WTC11 (cell line): ENCODE results near the gene NQO1. TPM values are rescaled to one million over a fixed set of nuclear protein-coding genes. Genes with fewer than 3 reads are reported as not detected.
A peak's percentile ranks its signal among the peaks of the same experiment; 100 is the strongest.

Experiments
- ATAC-seq: fragments of 200-7000 bp; cut with Tn5 transposase; 2 replicates; pipeline ENCODE4 v1.10.0; 2021; ENCODE audit warnings: mild to moderate bottlenecking, moderate library complexity
- CTCF ChIA-PET: fragments of 300-600 bp; sonication (Branson Sonifier 250); formaldehyde crosslinking; loops from one replicate; lab custom pipeline; 2021; ENCODE audit warnings: antibody characterized with exemption; lab: Charles Lee
- POLR2A ChIA-PET: fragments of 350-600 bp; sonication (Branson Sonifier 250); formaldehyde crosslinking; loops from one replicate; lab custom pipeline; 2021; ENCODE audit warnings: antibody characterized with exemption; lab: Charles Lee
- DNase-seq: peaks from one replicate; pipeline ENCODE4 v3.0.0; 2021; ENCODE audit warnings: low spot score
- H3K27ac Mint-ChIP-seq: 2 replicates; pipeline ENCODE4 v1.8.0; 2021; ENCODE audit warnings: mixed read lengths
- H3K27me3 Mint-ChIP-seq: 2 replicates; pipeline ENCODE4 v1.8.0; 2021; ENCODE audit warnings: low read depth, mild to moderate bottlenecking, moderate library complexity, mixed read lengths
- H3K36me3 Mint-ChIP-seq: 2 replicates; pipeline ENCODE4 v1.8.0; 2021; ENCODE audit warnings: mixed read lengths
- H3K4me1 Mint-ChIP-seq: 2 replicates; pipeline ENCODE4 v1.8.0; 2022; ENCODE audit warnings: mixed read lengths
- H3K4me3 Mint-ChIP-seq: 2 replicates; pipeline ENCODE4 v1.8.0; 2021; ENCODE audit warnings: mild to moderate bottlenecking, moderate library complexity, mixed read lengths
- H3K9me3 Mint-ChIP-seq: 2 replicates; pipeline ENCODE4 v1.8.0; 2021; ENCODE audit warnings: mixed read lengths
- EMX1 ChIP-seq: fragments of 250-450 bp; sonication (Bioruptor Pico); IDR thresholded peaks from 2 replicates; pipeline ENCODE4 v1.8.0; 2021; ENCODE audit warnings: mild to moderate bottlenecking
- ERG ChIP-seq: fragments of 250-450 bp; sonication (Bioruptor Pico); IDR thresholded peaks from 2 replicates; pipeline ENCODE4 v1.8.0; 2021; ENCODE audit warnings: mild to moderate bottlenecking
- FOXJ3 ChIP-seq: sonication (generic); formaldehyde crosslinking; IDR thresholded peaks from 2 replicates; pipeline ENCODE4 v1.9.0; 2021; ENCODE audit warnings: missing genetic modification reagents, mild to moderate bottlenecking, borderline replicate concordance
- GRHL2 ChIP-seq: fragments of 250-450 bp; sonication (Bioruptor Pico); IDR thresholded peaks from 2 replicates; pipeline ENCODE4 v1.8.0; 2022; ENCODE audit warnings: mild to moderate bottlenecking, moderate library complexity; ENCODE audit not compliant: insufficient replicate concordance, severe bottlenecking
- JAZF1 ChIP-seq: fragments of 250-450 bp; sonication (Bioruptor Pico); IDR thresholded peaks from 2 replicates; pipeline ENCODE4 v1.9.0; 2021; ENCODE audit warnings: moderate library complexity, mild to moderate bottlenecking, inconsistent platforms
- JUN ChIP-seq: sonication (generic); formaldehyde crosslinking; IDR thresholded peaks from 2 replicates; pipeline ENCODE4 v1.8.0; 2023; ENCODE audit warnings: mild to moderate bottlenecking, missing genetic modification reagents
- MLX ChIP-seq: sonication (generic); formaldehyde crosslinking; IDR thresholded peaks from 2 replicates; pipeline ENCODE4 v1.8.1; 2023; ENCODE audit warnings: mild to moderate bottlenecking, missing genetic modification reagents, moderate library complexity
- NFYB ChIP-seq: sonication (generic); formaldehyde crosslinking; conservative IDR thresholded peaks from 2 replicates; pipeline ENCODE4 v1.8.0; 2022; ENCODE audit warnings: low read depth, missing genetic modification reagents
- OVOL2 ChIP-seq: fragments of 250-450 bp; sonication (Bioruptor Pico); IDR thresholded peaks from 2 replicates; pipeline ENCODE4 v1.9.0; 2021; ENCODE audit warnings: mild to moderate bottlenecking, borderline replicate concordance
- PRDM15 ChIP-seq: sonication (generic); formaldehyde crosslinking; IDR thresholded peaks from 2 replicates; pipeline ENCODE4 v1.8.0; 2022; ENCODE audit warnings: missing genetic modification reagents
- RORB ChIP-seq: fragments of 250-450 bp; sonication (Bioruptor Pico); IDR thresholded peaks from 2 replicates; pipeline ENCODE4 v1.9.0; 2021; ENCODE audit warnings: mild to moderate bottlenecking
- SMAD4 ChIP-seq: sonication (generic); formaldehyde crosslinking; IDR thresholded peaks from 2 replicates; pipeline ENCODE4 v1.8.0; 2022; ENCODE audit warnings: mild to moderate bottlenecking, missing genetic modification reagents
- SOX15 ChIP-seq: fragments of 250-450 bp; sonication (Bioruptor Pico); IDR thresholded peaks from 2 replicates; pipeline ENCODE4 v1.9.0; 2021; ENCODE audit warnings: mild to moderate bottlenecking
- USF2 ChIP-seq: sonication (generic); formaldehyde crosslinking; IDR thresholded peaks from 2 replicates; pipeline ENCODE4 v1.8.1; 2023; ENCODE audit warnings: mild to moderate bottlenecking, missing genetic modification reagents, moderate library complexity
- ZMAT4 ChIP-seq: fragments of 250-450 bp; sonication (Bioruptor Pico); IDR thresholded peaks from 2 replicates; pipeline ENCODE4 v1.9.0; 2021; ENCODE audit warnings: mild to moderate bottlenecking
- ZNF121 ChIP-seq: sonication (generic); formaldehyde crosslinking; IDR thresholded peaks from 2 replicates; pipeline ENCODE4 v1.8.0; 2023; ENCODE audit warnings: missing genetic modification reagents
- total RNA-seq: library from RNA; stranded (reverse); gene quantifications from 3 replicates; pipeline ENCODE4 v1.2.3, GENCODE V29; 2021
- TF ChIP-seq, protein P1 (sequence below): sonication (generic); formaldehyde crosslinking; IDR thresholded peaks from 2 replicates; pipeline ENCODE4 v1.8.1; 2022; ENCODE audit warnings: low read depth, mild to moderate bottlenecking, moderate library complexity, missing genetic modification reagents, borderline replicate concordance
- TF ChIP-seq, protein P2 (sequence below): sonication (generic); formaldehyde crosslinking; IDR thresholded peaks from 2 replicates; pipeline ENCODE4 v1.8.1; 2023; ENCODE audit warnings: mild to moderate bottlenecking, missing genetic modification reagents, borderline replicate concordance
- TF ChIP-seq, protein P3 (sequence below): sonication (generic); formaldehyde crosslinking; conservative IDR thresholded peaks from 2 replicates; pipeline ENCODE4 v1.8.1; 2022; ENCODE audit warnings: mild to moderate bottlenecking, missing genetic modification reagents

The NQO1 gene
- total RNA-seq, 1 experiment from 2014 or later = 38.9 TPM

DNA sequence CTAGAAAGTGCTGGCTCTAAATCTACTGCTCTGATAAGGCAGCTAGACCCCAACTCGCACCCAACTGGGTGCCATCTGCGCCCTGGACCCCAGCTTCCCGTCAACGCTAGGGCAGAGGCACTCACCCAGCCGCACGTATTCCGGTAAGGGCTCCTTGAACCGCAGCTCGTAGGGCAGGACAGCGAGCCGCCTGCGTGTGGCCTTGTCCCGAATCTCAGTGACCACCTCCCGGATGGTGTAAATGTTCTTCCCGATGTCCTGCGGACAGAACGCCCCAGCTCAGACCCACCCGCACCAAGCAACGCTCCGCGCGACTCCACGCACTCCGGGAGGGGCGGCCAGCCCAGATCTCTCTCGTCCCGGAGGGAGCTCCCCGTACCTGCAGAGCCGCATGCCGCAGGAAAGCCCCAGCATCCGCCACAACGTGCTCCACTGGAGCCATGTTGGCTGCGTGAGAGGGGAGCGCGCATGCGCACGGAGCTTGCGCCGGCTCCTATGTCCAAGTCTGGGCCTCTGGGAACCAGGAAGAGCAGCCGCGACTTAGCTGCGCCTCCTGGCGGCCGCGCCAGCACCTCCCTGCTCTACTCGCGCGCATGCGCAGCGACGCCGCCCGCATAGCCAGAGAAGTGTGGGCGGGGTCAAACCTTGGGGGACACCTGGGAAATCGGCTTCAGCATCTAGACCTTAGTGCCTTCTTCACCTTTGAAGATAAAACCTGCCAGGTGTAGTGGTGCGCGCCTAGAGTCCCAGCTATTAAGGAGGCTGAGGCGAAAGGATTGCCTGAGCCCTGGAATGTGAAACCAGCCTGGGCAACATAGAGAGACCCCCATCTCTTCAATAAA is 28.3 kb upstream of the NQO1 start, which contains the start of gene NOB1 (continued):
- TF ChIP-seq GRHL2 (CRISPR knock-in tag) (no peak), ZMAT4 (no peak), OVOL2 (CRISPR knock-in tag) (no peak), ZNF121 (CRISPR knock-in tag) (peak; percentile 90), MLX (0 out of 2 replicates have a peak, but pooled peaks have one; percentile 61), USF2 (peak; percentile 51), FOXJ3 (no peak), ERG (CRISPR knock-in tag) (no peak)
- TF ChIP-seq, protein P1, sequence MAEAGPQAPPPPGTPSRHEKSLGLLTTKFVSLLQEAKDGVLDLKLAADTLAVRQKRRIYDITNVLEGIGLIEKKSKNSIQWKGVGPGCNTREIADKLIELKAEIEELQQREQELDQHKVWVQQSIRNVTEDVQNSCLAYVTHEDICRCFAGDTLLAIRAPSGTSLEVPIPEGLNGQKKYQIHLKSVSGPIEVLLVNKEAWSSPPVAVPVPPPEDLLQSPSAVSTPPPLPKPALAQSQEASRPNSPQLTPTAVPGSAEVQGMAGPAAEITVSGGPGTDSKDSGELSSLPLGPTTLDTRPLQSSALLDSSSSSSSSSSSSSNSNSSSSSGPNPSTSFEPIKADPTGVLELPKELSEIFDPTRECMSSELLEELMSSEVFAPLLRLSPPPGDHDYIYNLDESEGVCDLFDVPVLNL = no peak

DNA sequence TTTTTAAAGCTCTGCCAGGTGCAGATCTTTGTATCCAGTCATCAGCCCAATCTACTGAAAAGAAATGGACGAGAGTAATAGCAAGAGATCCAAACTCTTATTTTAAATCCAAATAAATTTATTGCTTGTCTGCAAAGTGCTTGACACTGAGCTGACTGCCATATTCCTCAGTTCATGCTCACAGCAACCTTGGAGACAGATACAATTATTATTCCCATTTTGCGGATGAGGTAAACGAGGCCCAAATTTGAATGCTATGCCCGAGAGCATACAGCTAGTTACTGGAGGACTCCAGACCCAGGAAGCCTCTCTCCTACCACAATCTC is 27.7 kb upstream of the NQO1 start:
- POLR2A ChIA-PET = interaction anchor here (0.5 to 1.4 kb wide), 5 partner anchors 9 to 522 kb away, joined by 3 to 7 read pairs (median 5); no protein-coding TSS in a partner anchor
- peak overlapping the region; percentile 84; the same call in 1 of the 2 replicates for H3K27ac Mint-ChIP-seq
- H3K4me3 Mint-ChIP-seq = peak overlapping the region; percentile 100
- H3K36me3 Mint-ChIP-seq = peaks cover 35% of the 10 kb centered on the region
- ATAC-seq = no peak
- H3K9me3 Mint-ChIP-seq = no peaks in the 10 kb centered on the region
- H3K4me1 Mint-ChIP-seq = peaks cover 11% of the 10 kb centered on the region
- H3K27me3 Mint-ChIP-seq = peaks cover 29% of the 10 kb centered on the region
- TF ChIP-seq GRHL2 (CRISPR knock-in tag) = no peak
- TF ChIP-seq SMAD4 = no peak
- no peak for DNase-seq
- CTCF ChIA-PET = interaction anchor here (0.5 to 2.7 kb wide), 35 partner anchors 9 to 359 kb away, joined by 3 to 36 read pairs (median 5); partner anchors contain the start of gene NQO1

DNA sequence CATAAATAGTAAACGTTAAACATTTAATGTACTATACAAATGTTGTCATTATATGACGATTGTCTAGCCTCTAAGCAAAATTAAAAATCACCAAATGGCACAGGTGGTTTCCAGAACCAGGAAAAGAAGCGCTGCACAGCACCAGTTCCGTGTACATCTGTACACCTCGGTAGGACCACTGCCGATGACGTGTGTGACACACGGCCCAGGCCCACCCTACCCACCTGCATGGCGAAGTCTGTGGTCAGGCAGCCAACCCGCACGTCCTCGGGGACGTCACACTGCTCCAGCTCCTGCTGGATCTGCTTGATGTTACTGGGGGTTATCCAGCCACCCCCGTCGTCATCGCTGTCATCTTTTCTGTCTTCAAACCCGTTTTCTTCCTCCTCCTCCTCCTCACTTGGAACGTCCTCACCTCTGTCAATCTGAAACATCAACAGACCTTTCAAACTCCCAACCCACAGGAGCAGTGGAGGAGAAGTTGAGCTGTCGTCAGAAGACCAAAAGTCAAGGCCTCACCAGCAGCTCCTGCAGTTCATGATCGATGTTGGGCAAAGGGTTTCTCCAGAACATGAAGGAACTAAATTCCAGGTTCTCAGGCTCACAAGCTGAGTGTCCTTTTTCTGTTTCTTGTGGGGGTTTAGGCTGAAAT is 22.5 kb upstream of the NQO1 start:
- ATAC-seq (no peak), DNase-seq (no peak)
- Mint-ChIP-seq H3K4me3 (no peak overlapping the region), H3K4me1 (peaks cover 5% of the 10 kb centered on the region), H3K27ac (no peak overlapping the region), H3K36me3 (peaks cover 76% of the 10 kb centered on the region), H3K9me3 (no peaks in the 10 kb centered on the region), H3K27me3 (no peaks in the 10 kb centered on the region)
- ChIA-PET CTCF (no interaction called here), POLR2A (no interaction called here)
- TF ChIP-seq, protein P2, sequence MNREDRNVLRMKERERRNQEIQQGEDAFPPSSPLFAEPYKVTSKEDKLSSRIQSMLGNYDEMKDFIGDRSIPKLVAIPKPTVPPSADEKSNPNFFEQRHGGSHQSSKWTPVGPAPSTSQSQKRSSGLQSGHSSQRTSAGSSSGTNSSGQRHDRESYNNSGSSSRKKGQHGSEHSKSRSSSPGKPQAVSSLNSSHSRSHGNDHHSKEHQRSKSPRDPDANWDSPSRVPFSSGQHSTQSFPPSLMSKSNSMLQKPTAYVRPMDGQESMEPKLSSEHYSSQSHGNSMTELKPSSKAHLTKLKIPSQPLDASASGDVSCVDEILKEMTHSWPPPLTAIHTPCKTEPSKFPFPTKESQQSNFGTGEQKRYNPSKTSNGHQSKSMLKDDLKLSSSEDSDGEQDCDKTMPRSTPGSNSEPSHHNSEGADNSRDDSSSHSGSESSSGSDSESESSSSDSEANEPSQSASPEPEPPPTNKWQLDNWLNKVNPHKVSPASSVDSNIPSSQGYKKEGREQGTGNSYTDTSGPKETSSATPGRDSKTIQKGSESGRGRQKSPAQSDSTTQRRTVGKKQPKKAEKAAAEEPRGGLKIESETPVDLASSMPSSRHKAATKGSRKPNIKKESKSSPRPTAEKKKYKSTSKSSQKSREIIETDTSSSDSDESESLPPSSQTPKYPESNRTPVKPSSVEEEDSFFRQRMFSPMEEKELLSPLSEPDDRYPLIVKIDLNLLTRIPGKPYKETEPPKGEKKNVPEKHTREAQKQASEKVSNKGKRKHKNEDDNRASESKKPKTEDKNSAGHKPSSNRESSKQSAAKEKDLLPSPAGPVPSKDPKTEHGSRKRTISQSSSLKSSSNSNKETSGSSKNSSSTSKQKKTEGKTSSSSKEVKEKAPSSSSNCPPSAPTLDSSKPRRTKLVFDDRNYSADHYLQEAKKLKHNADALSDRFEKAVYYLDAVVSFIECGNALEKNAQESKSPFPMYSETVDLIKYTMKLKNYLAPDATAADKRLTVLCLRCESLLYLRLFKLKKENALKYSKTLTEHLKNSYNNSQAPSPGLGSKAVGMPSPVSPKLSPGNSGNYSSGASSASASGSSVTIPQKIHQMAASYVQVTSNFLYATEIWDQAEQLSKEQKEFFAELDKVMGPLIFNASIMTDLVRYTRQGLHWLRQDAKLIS (CRISPR knock-in tag) = no peak
- TF ChIP-seq, protein P3, sequence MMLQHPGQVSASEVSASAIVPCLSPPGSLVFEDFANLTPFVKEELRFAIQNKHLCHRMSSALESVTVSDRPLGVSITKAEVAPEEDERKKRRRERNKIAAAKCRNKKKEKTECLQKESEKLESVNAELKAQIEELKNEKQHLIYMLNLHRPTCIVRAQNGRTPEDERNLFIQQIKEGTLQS = no peak
- no peak for TF ChIP-seq EMX1
- no peak for TF ChIP-seq NFYB
- no peak for TF ChIP-seq RORB (CRISPR knock-in tag)
- no peak for TF ChIP-seq PRDM15 (CRISPR knock-in tag)
- TF ChIP-seq JAZF1 (CRISPR knock-in tag) = no peak
- no peak for TF ChIP-seq JUN
- TF ChIP-seq SOX15 (CRISPR knock-in tag) = no peak
